Keratinocyte (primary cell): ENCODE data around the gene CEMIP2. TPM values are rescaled to one million over a fixed set of nuclear protein-coding genes. Genes with fewer than 3 reads are reported as not detected.
"Not testable (repeated sequence)": the region's sequence is repeated elsewhere in the genome, so short reads cannot be mapped to it uniquely, and the experiment has no call there.

Experiments used
- DNase-seq: peaks from one replicate; pipeline ENCODE4 v3.0.0-alpha.2; 2011; ENCODE audit warnings: low read depth, missing footprints, low spot score
- FAIRE-seq: peaks from 2 replicates; lab custom pipeline; 2011; peaks lifted over from hg19 to GRCh38; lab: Jason Lieb, UNC
- H2AFZ ChIP-seq: 2 replicates; pipeline ENCODE4 v1.6.0; 2012; ENCODE audit warnings: low read length, control low read depth, inconsistent platforms; ENCODE audit not compliant: control insufficient read depth
- H3K27ac ChIP-seq: 2 replicates; pipeline ENCODE4 v1.5.1; 2011; ENCODE audit warnings: low read length; ENCODE audit not compliant: control insufficient read depth, insufficient read depth
- H3K27me3 ChIP-seq: 3 replicates; pipeline ENCODE4 v1.6.0; 2011; ENCODE audit warnings: low read length; ENCODE audit not compliant: control insufficient read depth, insufficient read depth; ENCODE audit errors: extremely low read depth
- H3K36me3 ChIP-seq, 2 experiments: 2 replicates in 1 of 2; 3 replicates in 1 of 2; pipeline ENCODE4 v1.5.1; 2011; ENCODE audit warnings: low read length in 2 of 2, mild to moderate bottlenecking in 1 of 2; ENCODE audit not compliant: control insufficient read depth in 2 of 2, insufficient read depth in 2 of 2; ENCODE audit errors: extremely low read depth in 1 of 2
- H3K4me1 ChIP-seq: 3 replicates; pipeline ENCODE4 v1.5.1; 2011; ENCODE audit warnings: low read length; ENCODE audit not compliant: control insufficient read depth, insufficient read depth; ENCODE audit errors: extremely low read depth
- H3K4me2 ChIP-seq: 3 replicates; pipeline ENCODE4 v1.6.0; 2011; ENCODE audit warnings: low read depth, low read length; ENCODE audit not compliant: control insufficient read depth, insufficient read depth; ENCODE audit errors: extremely low read depth
- H3K4me3 ChIP-seq, 3 experiments: fragments of 200-600 bp in 1 of 3; sonication (generic) in 1 of 3; 2 replicates in 2 of 3; 3 replicates in 1 of 3; pipeline ENCODE4 v1.5.1; 2011 to 2016; ENCODE audit warnings: low read length in 3 of 3, mild to moderate bottlenecking in 3 of 3, control low read depth in 2 of 3, inconsistent platforms in 1 of 3, low read depth in 1 of 3, mixed read lengths in 1 of 3, mixed run types in 1 of 3, moderate library complexity in 1 of 3; ENCODE audit not compliant: control insufficient read depth in 2 of 3, insufficient read depth in 2 of 3; ENCODE audit errors: extremely low read depth in 1 of 3
- H3K79me2 ChIP-seq: 2 replicates; pipeline ENCODE4 v1.6.0; 2012; ENCODE audit warnings: low read length; ENCODE audit not compliant: control insufficient read depth, insufficient read depth
- H3K9ac ChIP-seq: 3 replicates; pipeline ENCODE4 v1.6.0; 2011; ENCODE audit warnings: low read length; ENCODE audit not compliant: control insufficient read depth, insufficient read depth; ENCODE audit errors: extremely low read depth
- H3K9me1 ChIP-seq: 3 replicates; pipeline ENCODE4 v1.6.0; 2011; ENCODE audit warnings: low read length; ENCODE audit not compliant: control insufficient read depth, insufficient read depth; ENCODE audit errors: extremely low read depth
- H3K9me3 ChIP-seq: 2 replicates; pipeline ENCODE4 v1.5.1; 2012; ENCODE audit warnings: low read depth, low read length; ENCODE audit not compliant: control insufficient read depth
- H4K20me1 ChIP-seq: 3 replicates; pipeline ENCODE4 v1.6.0; 2011; ENCODE audit warnings: low read length; ENCODE audit not compliant: control insufficient read depth, insufficient read depth; ENCODE audit errors: extremely low read depth
- CTCF ChIP-seq, 3 experiments: IDR thresholded peaks in 1 of 3; conservative IDR thresholded peaks in 1 of 3; optimal IDR thresholded peaks in 1 of 3; 2 replicates in 2 of 3; 3 replicates in 1 of 3; pipeline versions ENCODE3 to v1.5.1; 2011; ENCODE audit warnings: low read length in 3 of 3, mild to moderate bottlenecking in 3 of 3, moderate library complexity in 2 of 3, control low read depth in 1 of 3, inconsistent platforms in 1 of 3; ENCODE audit not compliant: insufficient read depth in 2 of 3; ENCODE audit errors: extremely low read depth in 1 of 3
- EZH2 ChIP-seq: IDR thresholded peaks from one replicate; pipeline ENCODE4 v1.6.1; 2012; ENCODE audit warnings: inconsistent platforms, mild to moderate bottlenecking, low read length, moderate library complexity
- dilution Hi-C: fragments of 300-500 bp; cut with MboI; formaldehyde crosslinking; loops from one replicate; pipeline ENCODE4 v1.7.0; 2020; ENCODE audit warnings: low sequenced_read_pairs; ENCODE audit not compliant: extremely low pct_ligation_motif_present
- polyA plus RNA-seq, 5 experiments: library from polyadenylated mRNA; depleted of rRNA in 3 of 5; stranded (reverse) in 3 of 5; stranded (forward) in 1 of 5; unstranded in 1 of 5; fragments of >200 nt; gene quantifications; 1 replicate in 1 of 5; 2 replicates in 3 of 5; 3 replicates in 1 of 5; pipeline versions ENCODE4 v1.2.1 to v1.2.3, GENCODE V29; 2011 to 2012; ENCODE audit warnings: missing spikeins in 2 of 5, low read depth in 1 of 5, low replicate concordance in 1 of 5

The CEMIP2 gene
- polyA plus RNA-seq, 1 donor (not counting 4 experiments of a cell fraction or from before 2014, with no cell fraction given) = 47.7 TPM

- Histone ChIP-seq H3K9me3 (no peaks in the 10 kb centered on the region), H3K79me2 (no peaks in the 10 kb centered on the region), H3K4me2 (no peak overlapping the region), H3K36me3 (no peaks in the 10 kb centered on the region), H2AFZ (no peak overlapping the region), H3K9ac (no peak overlapping the region), H3K27me3 (no peaks in the 10 kb centered on the region), H3K4me1 (peaks cover 3% of the 10 kb centered on the region), H3K27ac (no peak overlapping the region), H4K20me1 (no peaks in the 10 kb centered on the region), H3K9me1 (no peaks in the 10 kb centered on the region), H3K4me3 (no peak overlapping the region)
- DNase-seq (no peak), FAIRE-seq (no peak)
- dilution Hi-C loops = no loop called here
- TF ChIP-seq EZH2 (no peak), CTCF (optimal IDR thresholded peaks at IDR 0.05 in 1 of 3, IDR thresholded peaks at IDR 0.05 in 1 of 3, conservative IDR thresholded peaks at IDR 0.05 in 1 of 3; ENCODE audit: extremely low read depth in 1 of 3, insufficient read depth in 2 of 3, low read length in 3 of 3) (no peak)
Measured at GRCh38 chr9:71808068-71808467, 39.8 kb upstream of the CEMIP2 start.

GRCh38 chr9:71806901-71807307, 38.6 kb upstream of the CEMIP2 start:
- H3K9me3 ChIP-seq = no peaks in the 10 kb centered on the region
- no peak overlapping the region for H3K9ac ChIP-seq
- FAIRE-seq = peak; percentile 76
- dilution Hi-C loops = no loop called here
- no peak overlapping the region for H3K4me3 ChIP-seq
- no peak overlapping the region for H3K4me2 ChIP-seq
- DNase-seq = peak; percentile 33
- TF ChIP-seq EZH2 (no peak), CTCF (optimal IDR thresholded peaks at IDR 0.05 in 1 of 3, IDR thresholded peaks at IDR 0.05 in 1 of 3, conservative IDR thresholded peaks at IDR 0.05 in 1 of 3; ENCODE audit: extremely low read depth in 1 of 3, insufficient read depth in 2 of 3, low read length in 3 of 3) (peak; percentile 83 to 94 (median 89))
- H3K27me3 ChIP-seq = no peaks in the 10 kb centered on the region
- no peaks in the 10 kb centered on the region for H3K79me2 ChIP-seq
- H3K36me3 ChIP-seq = no peaks in the 10 kb centered on the region
- H2AFZ ChIP-seq = no peak overlapping the region
- no peaks in the 10 kb centered on the region for H4K20me1 ChIP-seq
- no peaks in the 10 kb centered on the region for H3K9me1 ChIP-seq
- peaks cover 3% of the 10 kb centered on the region for H3K4me1 ChIP-seq
- H3K27ac ChIP-seq = no peak overlapping the region

- dilution Hi-C loops, H3K9ac ChIP-seq, H2AFZ ChIP-seq, H4K20me1 ChIP-seq, H3K9me1 ChIP-seq, H3K27ac ChIP-seq, H3K27me3 ChIP-seq, DNase-seq, H3K4me1 ChIP-seq, FAIRE-seq, H3K4me2 ChIP-seq, H3K36me3 ChIP-seq, H3K79me2 ChIP-seq, H3K4me3 ChIP-seq, H3K9me3 ChIP-seq: not testable (repeated sequence)
Measured at GRCh38 chr9:71805096-71805495, 36.8 kb upstream of the CEMIP2 start.
